ENCODE results near the gene LGR4.

GRCh38 chr11:27409742-27410141 is 62.8 kb downstream of the LGR4 start:
- TF ChIP-seq POLR2A (IDR thresholded peaks at IDR 0.05): no peak
- TF ChIP-seq, protein P1, sequence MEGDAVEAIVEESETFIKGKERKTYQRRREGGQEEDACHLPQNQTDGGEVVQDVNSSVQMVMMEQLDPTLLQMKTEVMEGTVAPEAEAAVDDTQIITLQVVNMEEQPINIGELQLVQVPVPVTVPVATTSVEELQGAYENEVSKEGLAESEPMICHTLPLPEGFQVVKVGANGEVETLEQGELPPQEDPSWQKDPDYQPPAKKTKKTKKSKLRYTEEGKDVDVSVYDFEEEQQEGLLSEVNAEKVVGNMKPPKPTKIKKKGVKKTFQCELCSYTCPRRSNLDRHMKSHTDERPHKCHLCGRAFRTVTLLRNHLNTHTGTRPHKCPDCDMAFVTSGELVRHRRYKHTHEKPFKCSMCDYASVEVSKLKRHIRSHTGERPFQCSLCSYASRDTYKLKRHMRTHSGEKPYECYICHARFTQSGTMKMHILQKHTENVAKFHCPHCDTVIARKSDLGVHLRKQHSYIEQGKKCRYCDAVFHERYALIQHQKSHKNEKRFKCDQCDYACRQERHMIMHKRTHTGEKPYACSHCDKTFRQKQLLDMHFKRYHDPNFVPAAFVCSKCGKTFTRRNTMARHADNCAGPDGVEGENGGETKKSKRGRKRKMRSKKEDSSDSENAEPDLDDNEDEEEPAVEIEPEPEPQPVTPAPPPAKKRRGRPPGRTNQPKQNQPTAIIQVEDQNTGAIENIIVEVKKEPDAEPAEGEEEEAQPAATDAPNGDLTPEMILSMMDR (IDR thresholded peaks at IDR 0.05): no peak
